ENCODE results near the gene QRFP.

QRFP gene

GRCh38 chr9:130904070-130905044 is 7.7 kb upstream of the QRFP start:
- no peak for DNase-seq (ENCODE audit: low read depth in 2 of 2)

GRCh38 chr9:130903194-130904069 is 6.8 kb upstream of the QRFP start:
- no peak for DNase-seq (ENCODE audit: low read depth in 2 of 2)

- DNase-seq (ENCODE audit: low read depth in 2 of 2): no peak
Measured at GRCh38 chr9:130902204-130903185, 5.9 kb upstream of the QRFP start.

- no peak for DNase-seq (ENCODE audit: low read depth in 2 of 2)
Measured at GRCh38 chr9:130901498-130902203, 5.0 kb upstream of the QRFP start.

- no peak for DNase-seq (ENCODE audit: low read depth in 2 of 2)
Measured at GRCh38 chr9:130900701-130901497, 4.3 kb upstream of the QRFP start.

GRCh38 chr9:130899051-130899748 is 2.6 kb upstream of the QRFP start:
- DNase-seq (ENCODE audit: low read depth in 2 of 2): no peak

- no peak for DNase-seq (ENCODE audit: low read depth in 2 of 2)
Measured at GRCh38 chr9:130898552-130898852, 1.9 kb upstream of the QRFP start.

GRCh38 chr9:130897848-130898551 is 1.4 kb upstream of the QRFP start:
- DNase-seq (ENCODE audit: low read depth in 2 of 2): no peak

- DNase-seq (ENCODE audit: low read depth in 2 of 2): no peak
Measured at GRCh38 chr9:130897105-130897751, 616 bp upstream of the QRFP start.

GRCh38 chr9:130895481-130896232 is 955 bp downstream of the QRFP start:
- DNase-seq (ENCODE audit: low read depth in 2 of 2): no peak

- no peak for DNase-seq (ENCODE audit: low read depth in 2 of 2)
Measured at GRCh38 chr9:130895038-130895437, 1.6 kb downstream of the QRFP start.

GRCh38 chr9:130894546-130894945 is 2.1 kb downstream of the QRFP start:
- no peak for DNase-seq (ENCODE audit: low read depth in 2 of 2)

GRCh38 chr9:130893341-130894101 is 3.1 kb downstream of the QRFP start:
- no peak for DNase-seq (ENCODE audit: low read depth in 2 of 2)

- DNase-seq (ENCODE audit: low read depth in 2 of 2): no peak
Measured at GRCh38 chr9:130892477-130893304, 3.9 kb downstream of the QRFP start.

- no peak for DNase-seq (ENCODE audit: low read depth in 2 of 2)
Measured at GRCh38 chr9:130891688-130892476, 4.7 kb downstream of the QRFP start.
